Fibroblast of mammary gland (primary cell): ENCODE results near the gene TLE6.

Source experiments
- DNase-seq: peaks from one replicate; pipeline ENCODE4 v3.0.0-alpha.2; 2010; ENCODE audit warnings: low read depth
- H3K4me3 ChIP-seq: 2 replicates; pipeline ENCODE4 v1.5.1; 2011; ENCODE audit warnings: low read depth, mild to moderate bottlenecking, low read length, moderate library complexity; ENCODE audit not compliant: control insufficient read depth
- TF ChIP-seq, protein P1 (sequence below): conservative IDR thresholded peaks from 2 replicates; pipeline ENCODE4 v1.5.1; 2011; ENCODE audit warnings: low read depth, low read length, inconsistent platforms; ENCODE audit not compliant: control insufficient read depth, insufficient read depth

Gene TLE6

DNA sequence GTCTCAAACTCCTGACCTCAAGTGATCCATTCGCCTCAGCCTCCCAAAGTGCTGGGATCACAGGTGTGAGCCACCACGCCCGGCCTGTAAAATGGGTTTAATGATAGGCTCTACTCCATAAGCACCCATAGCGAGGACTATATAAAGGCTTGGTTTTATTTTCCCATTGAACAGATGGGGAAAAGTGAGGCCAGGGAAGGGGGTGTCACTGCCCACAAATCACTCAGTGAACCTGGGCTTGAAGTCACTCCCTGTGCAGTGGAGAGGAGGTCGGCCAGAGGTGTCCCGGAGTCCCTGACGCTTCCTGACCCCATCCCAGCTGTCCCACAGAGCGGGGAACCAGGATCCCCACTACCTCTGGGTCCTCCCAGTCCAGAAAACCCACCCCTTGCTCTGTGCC, 36.8 kb downstream of the TLE6 start:
- H3K4me3 ChIP-seq, result no peak overlapping the region
- DNase-seq, result no peak
- TF ChIP-seq, protein P1, sequence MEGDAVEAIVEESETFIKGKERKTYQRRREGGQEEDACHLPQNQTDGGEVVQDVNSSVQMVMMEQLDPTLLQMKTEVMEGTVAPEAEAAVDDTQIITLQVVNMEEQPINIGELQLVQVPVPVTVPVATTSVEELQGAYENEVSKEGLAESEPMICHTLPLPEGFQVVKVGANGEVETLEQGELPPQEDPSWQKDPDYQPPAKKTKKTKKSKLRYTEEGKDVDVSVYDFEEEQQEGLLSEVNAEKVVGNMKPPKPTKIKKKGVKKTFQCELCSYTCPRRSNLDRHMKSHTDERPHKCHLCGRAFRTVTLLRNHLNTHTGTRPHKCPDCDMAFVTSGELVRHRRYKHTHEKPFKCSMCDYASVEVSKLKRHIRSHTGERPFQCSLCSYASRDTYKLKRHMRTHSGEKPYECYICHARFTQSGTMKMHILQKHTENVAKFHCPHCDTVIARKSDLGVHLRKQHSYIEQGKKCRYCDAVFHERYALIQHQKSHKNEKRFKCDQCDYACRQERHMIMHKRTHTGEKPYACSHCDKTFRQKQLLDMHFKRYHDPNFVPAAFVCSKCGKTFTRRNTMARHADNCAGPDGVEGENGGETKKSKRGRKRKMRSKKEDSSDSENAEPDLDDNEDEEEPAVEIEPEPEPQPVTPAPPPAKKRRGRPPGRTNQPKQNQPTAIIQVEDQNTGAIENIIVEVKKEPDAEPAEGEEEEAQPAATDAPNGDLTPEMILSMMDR, result no peak

DNA sequence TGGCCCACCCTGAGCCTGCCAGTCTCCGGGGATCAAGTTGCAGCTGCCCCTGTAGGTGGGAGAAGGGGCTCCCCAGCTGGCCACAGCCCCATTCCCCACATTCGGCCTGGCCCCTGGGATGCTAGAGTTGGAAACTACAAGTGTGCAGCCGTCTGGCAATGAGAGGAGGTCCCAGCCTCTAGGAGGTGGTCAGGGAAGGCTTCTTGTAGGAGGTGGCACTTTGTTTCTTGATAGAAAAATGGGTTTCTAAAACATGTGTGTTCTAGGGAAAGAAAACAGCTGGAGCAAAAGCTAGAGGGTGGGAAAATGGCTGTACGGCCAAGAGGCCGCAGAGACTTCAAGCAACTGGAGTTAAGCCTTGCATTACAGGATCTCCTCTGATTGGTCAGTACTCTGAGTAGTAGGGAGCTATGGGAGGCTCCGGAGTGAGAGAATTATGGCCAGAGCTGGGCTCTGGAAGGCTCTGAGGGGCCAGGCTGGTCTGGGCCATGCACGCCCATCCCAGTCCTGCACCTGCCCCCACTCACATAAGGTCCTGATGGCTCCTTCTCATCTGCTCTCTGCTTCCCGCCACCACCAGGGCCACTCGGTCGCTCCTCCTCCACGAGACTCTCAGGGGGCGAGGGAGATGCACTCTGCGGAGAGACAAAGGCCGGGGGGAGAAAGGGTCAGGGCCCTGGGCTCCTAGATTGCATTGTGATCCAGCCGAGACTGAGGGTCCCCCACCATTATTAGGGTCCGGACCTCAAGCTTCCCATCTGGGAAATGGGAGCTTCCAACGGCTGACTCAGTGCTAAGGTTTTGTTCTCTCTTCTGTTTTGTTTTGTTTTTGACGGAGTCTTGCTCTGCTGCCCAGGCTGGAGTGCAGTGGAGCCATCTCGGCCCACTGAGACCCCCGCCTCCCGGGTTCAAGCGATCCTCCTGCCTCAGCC, 38.0 kb downstream of the TLE6 start:
- no peak for DNase-seq
- TF ChIP-seq, protein P1, result no peak
- H3K4me3 ChIP-seq, result no peak overlapping the region

DNA sequence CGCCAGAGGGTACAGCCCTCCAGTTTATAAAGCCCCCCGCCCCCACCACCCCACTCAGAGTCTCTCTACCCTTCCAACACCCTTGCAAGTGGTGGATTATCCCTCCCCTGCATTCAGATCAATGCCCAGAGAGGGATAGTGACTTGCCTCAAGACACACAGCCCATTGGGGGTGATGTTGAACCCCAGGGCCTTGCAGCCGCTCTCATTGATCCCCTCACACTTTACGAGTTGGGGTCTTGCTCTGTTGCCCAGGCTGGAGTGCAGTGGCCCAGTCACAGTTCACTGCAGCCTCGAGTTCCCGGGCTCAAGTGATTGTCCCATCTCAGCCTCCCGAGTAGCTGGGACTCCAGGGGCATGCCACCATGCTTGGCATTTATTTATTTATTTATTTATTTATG, 40.6 kb downstream of the TLE6 start:
- no peak for DNase-seq
- H3K4me3 ChIP-seq, result no peak overlapping the region
- TF ChIP-seq, protein P1, result no peak

DNA sequence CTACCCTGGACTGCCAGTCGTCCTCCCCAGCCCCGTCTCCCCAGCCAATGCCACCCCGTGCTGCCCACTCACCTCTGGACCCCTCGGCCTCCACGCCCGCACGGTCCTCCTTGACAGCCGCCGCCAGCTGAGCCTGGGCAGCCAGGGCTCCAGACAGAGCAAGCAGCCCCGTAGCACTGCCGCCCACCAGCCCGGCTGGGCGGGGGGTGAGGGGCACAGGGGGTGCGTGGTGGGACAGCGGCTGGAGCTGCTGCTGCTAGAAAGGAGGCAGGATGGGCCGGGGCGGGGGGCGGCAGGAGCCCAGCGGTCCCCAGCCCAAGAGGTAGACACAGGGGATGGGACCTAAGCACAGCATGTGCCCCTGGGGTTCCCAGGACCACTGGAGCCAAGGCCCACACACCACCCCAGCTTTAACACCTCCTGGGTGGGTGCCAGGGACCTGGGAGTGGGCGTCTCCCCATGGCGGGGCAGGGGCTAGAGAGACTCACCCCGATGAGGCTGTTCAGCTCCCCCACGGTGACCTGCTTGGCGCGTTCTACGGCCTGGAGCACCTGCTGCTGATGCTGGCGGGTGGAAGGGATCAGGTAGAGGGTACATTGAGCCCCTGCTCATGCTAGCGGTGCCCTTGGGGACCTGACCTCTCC, 42.0 kb downstream of the TLE6 start:
- DNase-seq, result no peak
- TF ChIP-seq, protein P1, result no peak
- H3K4me3 ChIP-seq, result no peak overlapping the region

DNA sequence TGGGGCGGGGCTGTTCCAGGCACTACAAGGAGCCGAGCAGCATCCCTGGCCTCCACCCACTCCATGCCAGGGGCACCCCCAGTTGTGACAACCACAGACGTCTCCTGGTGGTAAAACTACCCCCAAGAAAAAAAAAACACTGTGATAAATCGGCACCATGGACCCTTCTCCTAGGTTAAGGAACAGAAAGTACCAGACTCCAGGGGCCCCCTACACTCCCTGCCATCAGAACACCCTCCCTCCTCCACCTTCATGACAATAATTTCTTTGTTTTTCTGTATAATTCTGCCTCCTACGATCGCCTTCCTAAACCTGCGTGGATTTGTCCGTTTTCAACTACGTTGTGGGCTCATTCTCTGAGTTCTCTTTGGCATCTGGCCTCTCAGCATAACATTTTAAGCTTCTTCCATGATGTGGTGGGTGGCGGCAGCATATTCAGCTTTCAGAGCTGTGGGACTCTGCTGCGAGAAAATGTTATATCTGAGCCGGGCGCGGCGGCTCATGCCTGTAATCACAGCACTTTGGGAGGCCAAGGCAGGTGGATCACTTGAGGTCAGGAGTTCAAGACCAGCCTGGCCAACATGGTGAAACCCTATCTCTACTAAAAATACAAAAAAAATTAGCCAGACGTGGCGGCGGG, 43.1 kb downstream of the TLE6 start:
- TF ChIP-seq, protein P1, result no peak
- H3K4me3 ChIP-seq, result no peak overlapping the region
- no peak for DNase-seq

DNA sequence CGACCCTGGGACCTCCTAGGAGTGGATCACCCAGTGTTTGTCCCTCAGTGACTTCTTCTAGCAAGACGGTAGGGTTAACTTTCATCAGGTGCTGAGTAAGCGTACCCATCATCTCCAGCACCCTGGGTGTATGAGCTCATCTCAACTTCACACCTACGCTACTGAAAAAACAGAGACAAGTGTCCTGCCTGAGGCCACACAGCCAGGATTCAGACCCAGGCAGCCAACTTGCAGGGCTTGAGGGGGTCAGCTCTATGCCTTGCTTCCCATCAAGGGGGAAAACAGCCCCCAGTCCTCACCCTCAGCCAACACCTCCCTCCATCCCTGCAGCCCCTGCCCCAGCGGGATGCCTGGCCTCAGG, 47.1 kb downstream of the TLE6 start:
- no peak for DNase-seq
- TF ChIP-seq, protein P1, result no peak
- H3K4me3 ChIP-seq, result no peak overlapping the region
